Pulmonary artery endothelial cell (primary cell): ENCODE data around the gene GNG14. TPM values are rescaled to one million over a fixed set of nuclear protein-coding genes. Genes with fewer than 3 reads are reported as not detected.
"Not testable (repeated sequence)": the region's sequence is repeated elsewhere in the genome, so short reads cannot be mapped to it uniquely, and the experiment has no call there.

Experiments used
- DNase-seq: peaks from one replicate; pipeline ENCODE4 v3.0.0-alpha.2; 2011; ENCODE audit warnings: low read depth, low spot score
- total RNA-seq: library from RNA; depleted of rRNA; stranded (reverse); fragments of >200 nt; gene quantifications from 2 replicates; pipeline ENCODE4 v1.2.3, GENCODE V29; 2014

GNG14 gene
- total RNA-seq, 1 donor from 2014 or later = not detected

DNA sequence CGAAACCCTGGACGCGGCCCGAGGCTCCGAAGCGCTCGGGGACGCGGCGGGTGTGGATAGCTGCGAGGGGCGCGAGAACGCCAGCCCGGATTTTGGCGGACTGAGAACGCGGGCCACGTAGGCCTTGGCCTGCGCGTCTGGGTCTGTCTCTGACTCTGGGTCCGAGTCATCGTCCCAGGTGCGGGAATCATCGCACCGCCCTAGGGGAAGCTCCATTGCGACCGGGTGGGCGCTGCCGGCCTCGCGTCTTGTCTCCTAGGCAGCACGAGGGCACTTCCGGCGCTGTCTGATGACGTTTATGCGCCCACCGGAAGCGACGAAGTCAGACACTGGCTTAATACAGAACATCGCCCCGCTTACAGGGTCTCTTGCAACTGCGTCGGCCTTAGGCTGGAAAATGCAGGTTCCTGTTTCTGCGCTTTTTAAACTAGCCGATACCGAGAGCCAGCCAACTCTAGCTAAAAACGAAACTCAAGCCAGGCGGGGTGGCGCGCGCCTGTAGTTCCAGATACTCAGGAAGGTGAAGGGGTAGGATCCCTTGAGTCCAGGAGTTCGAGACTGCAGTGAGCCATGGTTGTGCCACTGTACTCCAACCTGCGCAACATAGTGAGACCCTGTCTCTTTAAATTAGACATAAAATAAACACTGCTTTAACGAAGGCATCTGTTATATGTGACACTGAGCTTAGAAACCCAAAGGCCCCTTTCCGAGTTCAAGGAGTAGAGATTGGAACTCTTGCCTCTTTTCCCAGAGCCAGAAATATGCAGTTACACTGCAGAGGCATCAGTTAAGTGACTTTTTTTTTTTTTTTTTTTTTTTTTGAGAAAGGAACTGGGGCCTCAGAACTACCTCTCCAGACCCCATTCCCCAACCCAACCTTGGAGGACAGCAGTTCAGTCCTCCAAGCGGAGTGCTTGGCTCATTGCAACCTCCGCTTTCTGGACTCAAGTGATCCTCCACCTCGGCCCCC is 8.9 kb downstream of the GNG14 start, which contains the start of gene FBXW9:
Gene FBXW9, minus strand, starts transcription at position 266 of the 970 bp plus-strand sequence. Its CDS starts 50 bp downstream, at position 216.
- DNase-seq = peak; percentile 77

DNA sequence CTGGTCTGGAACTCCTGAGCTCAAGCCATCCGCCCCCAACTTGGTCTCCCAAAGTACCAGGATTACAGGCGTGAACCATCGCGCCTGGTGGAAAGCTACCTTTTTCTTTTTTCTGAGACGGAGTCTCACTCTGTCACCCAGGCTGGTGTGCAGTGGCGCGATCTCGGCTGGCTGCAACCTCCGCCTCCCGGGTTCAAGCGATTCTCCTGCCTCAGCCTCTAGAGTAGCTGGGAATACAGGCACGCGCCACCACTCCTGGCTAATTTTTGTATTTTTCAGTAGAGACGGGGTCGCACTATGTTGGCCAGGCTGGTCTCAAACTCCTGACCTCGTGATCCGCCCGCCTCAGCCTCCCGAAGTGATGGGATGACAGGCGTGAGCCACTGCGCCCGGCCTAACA is 9.6 kb downstream of the GNG14 start:
- DNase-seq = not testable (repeated sequence)

DNA sequence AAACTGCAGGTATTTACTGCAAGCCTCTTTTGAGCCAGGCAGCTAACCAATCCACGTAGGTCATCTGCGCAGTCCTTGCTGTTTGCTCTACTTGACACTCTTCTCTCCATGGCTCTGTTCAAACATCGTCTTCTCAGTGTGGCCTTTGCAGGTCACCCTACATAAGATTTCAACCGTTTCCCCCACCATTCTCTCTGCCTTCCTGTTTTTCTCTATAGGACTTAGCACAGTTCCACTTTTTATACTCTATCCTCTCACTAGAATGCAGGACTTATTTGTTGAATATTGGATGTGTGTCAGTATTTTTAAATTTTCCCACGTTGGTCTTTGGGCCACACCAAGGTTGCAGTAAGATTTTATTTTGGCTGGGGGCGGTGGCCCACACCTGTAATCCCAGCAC is 10.3 kb downstream of the GNG14 start:
- no peak for DNase-seq

DNA sequence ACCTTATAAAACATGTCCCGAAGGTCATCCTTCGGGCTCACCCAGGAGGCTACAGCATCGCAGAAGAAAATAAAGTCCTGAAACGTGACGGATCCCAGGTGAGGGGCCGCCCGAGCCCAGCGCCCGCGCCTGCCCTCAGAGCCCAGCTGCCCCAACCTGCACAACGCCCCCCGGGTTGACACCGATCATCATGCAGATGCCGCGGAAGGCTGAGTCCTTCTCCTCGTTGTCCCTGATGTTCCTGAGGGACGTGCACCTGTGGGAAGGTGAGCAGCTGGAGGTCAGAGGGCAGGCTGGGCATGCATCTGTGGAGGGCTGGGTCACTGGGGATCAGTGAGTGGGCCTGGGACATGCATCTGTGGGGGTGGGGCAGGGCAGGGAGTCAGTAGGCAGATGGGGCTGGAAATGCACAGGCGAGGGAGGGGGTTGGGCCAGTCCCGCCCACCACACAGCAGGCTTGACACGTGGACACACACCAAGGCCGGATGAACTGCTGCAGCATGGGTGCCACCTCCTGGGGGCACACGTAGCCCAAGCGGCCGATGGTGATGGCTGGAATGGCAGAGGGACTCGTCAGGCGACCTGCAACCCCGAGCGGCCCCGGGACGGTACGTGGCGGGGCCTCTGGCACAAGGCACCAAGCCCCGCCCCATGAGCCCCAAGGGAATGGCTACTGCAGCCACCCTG is 13.9 kb downstream of the GNG14 start:
- DNase-seq = no peak

DNA sequence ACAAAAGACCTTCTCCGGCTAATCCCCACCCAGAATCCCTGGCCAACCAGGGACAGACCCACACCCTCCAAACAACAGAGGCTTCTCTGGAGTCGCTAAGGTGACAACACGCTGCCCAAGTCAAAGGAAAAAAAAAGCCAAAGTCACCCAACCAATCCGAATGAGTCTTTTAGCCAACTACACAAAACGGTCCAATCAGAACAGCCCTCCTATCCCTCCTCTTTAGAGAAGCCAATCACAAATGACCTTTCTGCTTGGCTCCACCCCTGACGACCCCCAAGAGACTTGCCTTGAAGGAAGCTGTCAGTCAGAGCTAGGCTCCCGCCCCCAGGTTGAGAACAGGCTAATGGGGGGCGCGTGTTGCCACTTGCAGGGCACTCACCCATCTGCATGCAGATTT is 15.2 kb downstream of the GNG14 start:
- no peak for DNase-seq

DNA sequence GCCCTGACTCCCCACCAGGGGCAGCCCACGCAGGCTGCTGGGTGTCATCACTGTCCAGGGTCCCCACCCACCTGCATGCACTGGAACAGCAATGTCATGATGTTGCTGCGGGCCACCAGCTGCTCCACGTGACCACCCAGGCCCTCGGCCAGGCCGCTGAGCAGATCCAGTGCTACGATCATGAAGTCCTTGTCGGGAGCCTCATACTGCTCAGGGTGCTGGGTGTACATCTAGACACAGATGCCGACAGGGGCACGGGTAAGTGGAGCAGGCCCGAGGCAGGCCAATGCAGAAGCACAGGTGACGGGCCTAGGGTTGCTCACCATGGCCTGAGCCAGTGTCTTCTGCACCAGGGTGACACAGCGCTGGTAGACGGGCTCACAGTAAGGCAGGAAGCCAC is 17.4 kb downstream of the GNG14 start:
- DNase-seq = no peak

DNA sequence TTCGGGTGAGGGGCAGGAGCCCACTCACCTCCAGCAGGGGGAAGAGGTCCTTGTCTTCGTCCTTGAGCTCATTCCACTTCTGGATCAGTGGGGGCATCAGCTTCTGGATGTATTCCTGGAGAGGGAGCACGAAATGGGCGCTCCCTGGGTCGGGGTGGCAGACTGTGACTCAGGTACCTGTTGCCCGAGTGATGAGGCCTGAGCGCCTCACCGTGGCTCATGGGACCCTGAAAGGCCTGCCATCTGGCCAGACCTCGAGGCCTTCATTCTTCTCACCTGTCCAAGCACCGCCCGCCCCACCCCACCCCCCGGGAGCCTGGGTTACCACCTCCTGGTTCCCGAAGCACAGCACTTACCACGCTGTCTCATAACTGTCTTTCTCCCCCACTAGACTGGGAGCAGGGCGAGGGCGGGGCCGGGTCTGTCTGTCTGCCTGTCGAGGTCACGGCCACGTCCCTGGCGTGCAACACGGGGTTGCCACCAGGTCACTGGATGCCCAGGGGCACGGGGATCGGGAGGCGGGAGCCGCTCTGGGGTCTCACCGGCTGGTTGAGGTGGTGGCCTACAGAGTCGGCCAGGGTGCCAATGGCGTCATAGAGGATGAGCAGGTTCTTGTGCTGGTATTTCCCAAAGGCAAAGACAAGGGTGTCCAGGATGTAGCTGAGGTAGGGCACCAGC is 18.0 kb downstream of the GNG14 start:
- no peak for DNase-seq

DNA sequence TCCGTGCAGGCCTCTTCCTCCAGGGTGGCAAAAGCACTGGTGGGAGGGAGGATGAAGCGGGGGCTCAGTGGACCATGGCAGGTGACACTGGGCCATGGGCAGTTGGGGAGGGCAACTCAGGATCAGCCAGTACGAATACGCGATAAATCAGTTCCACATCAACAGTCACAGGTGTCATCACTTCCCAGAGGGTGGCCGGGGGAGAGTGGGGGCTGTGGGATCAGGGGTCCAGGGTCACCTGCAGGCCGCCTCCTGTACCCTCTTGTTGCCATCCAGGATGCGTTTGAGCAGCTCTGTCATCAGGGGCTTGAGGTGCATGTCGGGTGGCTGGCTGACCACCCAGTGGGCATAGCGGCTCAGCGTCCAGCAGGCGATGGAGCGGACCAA is 18.5 kb downstream of the GNG14 start:
- no peak for DNase-seq

DNA sequence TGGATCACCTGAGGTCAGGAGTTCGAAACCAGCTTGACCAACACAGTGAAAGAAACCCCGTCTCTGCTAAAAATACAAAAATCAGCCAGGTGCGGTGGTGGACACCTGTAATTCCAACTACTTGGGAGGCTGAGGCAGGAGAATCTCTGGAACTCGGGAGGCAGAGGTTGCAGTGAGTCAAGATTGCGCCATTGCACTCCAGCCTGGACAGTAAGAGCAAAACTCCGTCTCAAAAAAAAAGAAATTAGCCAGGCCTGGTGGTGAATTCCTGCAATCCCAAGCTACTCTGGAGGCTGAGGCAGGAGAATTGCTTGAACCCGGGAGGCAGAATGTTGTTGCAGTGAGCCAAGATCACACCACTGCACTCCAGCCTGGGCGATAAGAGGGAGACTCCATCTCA is 20.8 kb downstream of the GNG14 start:
- no peak for DNase-seq

DNA sequence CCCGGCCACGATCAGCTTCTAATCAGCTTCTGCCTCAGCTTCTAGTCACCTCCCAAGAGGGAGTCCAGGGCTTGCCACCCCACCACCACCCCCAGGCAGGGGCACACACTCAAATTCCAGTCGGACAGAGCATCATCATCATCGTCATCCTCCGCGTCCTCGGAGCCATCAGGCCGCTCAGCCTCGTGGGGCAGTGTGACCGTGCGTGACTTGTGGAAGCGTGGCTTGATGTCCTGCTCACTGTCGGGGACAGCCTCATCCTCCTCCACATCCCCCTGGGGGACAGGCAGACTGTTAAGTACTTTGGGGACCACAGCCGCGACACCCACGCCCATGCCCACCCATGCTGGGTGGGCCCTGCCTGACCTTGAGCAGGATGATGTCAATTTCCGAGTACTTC is 23.4 kb downstream of the GNG14 start:
- DNase-seq = no peak

DNA sequence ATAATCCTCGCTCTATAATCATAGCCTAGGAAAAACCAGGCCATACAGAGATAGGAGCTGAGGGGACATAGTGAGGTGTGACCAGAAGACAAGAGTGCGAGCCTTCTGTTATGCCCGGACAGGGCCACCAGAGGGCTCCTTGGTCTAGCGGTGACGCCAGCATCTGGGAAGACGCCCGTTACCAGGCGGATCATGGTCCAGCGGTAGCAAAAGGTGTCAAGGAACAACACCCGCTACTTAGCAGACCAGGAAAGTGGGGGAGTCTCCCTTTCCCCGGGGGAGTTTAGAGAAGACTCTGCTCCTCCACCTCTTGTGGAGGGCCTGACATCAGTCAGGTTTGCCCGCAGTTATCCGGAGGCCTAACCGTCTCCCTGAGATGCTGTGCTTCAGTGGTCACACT is 24.3 kb downstream of the GNG14 start:
- DNase-seq = not testable (repeated sequence)

DNA sequence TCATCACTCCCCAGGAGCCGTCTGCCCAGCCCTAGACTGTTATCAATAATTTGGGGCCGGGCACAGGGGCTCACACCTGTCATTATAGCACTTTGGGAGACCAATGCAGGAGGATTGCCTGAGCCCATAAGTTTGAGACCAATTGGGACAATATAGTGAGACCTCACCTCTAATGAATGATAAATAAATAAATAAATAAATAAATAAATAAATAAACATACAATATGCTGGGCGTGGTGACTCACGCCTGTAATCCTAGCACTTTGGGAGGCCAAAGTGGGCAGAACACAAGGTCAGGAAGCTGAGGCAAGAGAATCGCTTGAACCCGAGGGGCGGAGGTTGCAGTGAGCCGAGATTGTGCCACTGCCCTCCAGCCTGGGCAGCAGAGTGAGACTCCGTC is 25.5 kb downstream of the GNG14 start:
- not testable (repeated sequence) for DNase-seq

DNA sequence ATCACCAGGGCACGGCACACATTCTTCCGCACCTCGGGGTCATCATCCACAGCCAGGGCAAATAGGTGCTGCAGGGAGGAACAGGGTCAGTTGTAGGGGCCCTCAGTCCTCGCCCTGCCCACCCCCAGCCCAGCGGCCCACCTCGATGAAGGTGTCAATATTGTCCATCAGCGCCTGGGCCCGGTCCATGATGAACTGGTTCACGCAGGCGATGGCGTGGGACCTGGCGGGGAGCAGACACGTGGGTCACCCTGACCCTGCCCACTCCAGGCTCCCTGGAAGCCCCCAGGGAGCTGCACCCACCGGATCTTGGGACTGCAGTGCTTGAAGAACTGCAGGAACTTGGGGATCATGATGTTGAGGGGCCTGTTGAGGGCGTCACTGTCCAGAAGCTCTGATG is 27.3 kb downstream of the GNG14 start:
- no peak for DNase-seq

DNA sequence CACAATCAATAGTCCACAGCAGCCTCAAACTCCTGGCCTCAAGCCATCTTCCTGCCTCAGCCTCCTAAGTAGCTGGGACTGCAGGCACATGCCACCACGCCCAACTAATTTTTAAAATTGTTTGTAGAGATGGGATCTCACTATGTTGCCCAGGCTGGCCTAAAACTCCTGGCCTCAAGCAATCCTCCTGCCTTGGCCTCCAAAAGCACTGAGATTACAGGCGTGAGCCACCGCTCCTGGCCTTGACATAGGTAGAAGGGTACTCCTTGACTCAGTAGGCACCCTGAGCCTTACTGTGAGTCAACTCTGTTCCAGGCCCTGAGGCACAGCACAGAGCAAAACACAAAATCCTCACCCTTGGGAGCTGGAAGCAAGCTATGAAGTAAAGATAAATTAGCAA is 28.1 kb downstream of the GNG14 start:
- no peak for DNase-seq

DNA sequence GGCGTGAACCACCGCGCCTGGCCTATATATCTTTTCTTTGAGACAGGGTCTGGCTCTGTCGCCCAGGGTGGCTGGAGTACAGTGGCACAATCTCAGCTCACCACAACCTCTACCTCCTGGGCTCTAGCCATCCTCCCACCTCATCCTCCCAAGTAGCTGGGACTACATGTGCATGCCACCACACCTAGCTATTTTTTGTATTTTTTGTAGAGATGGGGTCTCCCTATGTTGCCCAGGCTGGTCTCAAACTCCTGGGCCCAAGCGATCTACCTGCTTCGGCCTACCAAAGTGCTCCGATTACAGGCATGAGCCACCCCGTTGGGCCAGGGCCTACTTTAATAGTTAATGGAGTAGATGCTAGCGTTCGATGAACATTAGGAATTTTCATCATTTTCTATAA is 32.5 kb downstream of the GNG14 start:
- no peak for DNase-seq

DNA sequence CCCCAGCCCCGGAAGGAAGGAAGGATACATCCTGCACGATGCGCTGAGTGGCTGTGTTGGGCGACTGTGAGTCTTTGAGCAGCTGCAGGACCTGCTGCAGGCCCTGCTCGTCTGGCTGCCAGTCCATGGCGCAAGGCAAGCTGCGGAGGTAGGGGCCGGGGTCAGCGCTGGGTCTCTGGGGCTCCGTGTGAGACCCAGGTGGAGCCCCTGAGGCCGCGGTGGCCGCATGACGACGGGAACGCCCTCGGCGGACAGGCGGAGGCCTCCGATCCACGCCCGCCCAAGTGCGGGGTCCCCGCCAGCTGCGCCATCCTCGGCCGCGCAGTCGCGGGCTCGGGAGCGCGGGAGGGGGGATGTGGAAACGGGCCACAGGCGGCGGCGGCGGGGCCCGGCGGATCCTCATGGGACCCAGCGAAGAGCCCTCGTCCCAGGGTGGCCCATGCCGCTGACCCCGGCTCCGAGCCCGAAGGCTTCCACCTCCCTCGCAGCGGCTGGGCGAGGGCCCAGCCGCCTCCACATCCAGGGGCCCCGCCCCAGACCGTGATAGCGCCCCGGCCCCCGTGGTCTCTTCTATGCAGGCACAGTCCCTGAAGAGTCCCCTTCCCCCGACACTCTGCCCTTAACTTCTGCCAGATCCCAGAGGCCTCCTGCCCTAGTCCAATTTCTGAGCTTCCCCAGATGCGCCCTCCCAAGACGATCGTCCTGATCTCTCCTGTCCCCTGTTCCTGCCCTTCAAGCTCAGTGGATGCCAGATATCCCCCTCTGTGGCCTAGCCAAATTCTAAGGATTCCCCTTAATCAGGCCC is 33.3 kb downstream of the GNG14 start:
- no peak for DNase-seq

DNA sequence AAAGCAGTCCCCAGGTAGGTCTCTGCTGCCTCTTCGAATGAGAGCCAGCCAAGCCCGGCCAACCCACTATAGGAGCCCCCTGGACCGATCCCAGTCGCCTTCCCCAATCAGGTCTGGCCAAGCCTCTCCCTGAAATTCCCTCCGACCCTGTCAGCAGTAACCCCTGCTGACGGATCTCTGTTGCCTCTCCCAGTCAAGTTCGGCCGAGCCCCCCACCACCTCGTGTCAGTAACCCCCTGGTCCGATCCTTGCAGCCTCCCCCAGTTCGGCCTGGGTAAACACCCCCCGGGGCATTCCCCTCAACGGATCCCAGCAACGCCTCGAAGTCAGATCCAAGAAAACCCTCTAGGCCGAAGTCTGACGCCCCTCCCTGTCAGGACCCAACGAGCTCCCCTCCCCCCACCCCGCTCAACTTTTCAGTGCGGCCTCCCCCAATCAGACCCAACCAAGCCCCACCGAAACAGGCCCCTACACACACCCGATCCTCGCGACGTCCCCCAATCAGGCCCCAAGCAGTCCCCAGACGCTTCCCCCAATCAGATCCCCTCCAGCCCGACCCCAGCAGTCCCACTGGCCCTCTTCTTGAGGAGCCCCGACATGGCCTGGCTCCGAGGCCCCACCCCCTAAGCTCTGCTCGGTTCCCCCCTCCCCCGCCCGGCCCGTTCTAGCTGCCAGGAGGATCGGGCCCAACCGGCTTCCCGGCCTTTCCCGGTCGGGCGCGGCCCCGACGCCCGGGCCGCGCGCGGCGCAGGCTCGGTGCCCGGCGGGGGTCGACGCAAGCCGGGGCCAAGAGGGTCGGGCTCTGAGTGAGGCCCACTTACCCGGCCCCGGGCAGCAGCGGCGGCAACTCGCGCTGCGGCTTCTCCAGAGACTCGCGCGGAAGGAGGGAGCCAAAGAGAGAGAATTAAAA is 34.1 kb downstream of the GNG14 start:
- DNase-seq = no peak

DNA sequence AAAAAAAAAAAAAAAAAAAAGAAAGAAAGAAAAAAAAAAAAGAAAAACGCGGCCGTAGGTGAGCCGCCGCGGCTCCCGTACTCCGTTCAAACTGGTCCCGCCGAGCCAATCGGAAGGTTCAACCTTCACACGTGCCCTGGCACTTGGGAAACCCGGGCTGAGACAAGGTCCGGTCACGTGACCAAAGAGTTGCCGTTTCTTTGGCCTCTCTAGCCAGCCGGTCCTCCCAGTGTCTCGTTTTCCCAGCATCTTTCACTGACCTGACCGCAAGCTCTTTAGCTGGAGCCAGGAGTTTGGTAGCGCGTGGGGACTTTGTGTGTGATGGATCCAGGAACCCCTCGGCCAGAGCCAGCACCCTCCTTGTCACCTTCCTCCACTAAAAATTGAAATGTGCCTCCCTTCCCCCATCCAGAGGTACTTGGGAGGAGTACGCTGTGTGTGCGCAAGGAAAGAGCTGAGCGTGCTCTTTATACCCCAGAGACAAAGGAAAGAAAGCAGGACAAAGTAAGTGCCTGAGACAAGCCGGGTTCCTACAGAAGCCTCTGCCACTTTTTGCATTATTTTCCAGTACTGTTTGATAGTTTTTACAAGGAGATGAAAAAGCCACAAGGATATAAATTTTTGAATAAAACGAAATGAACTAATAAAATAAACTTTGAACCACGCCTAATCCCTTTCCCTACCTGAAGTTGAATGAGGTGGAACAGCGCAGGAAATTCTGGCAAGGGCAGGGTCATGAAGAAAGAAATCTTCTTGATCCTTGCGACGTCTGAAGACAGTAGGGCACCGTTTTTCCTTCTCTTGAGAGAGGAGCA is 35.0 kb downstream of the GNG14 start:
- DNase-seq = peak; percentile 98

DNA sequence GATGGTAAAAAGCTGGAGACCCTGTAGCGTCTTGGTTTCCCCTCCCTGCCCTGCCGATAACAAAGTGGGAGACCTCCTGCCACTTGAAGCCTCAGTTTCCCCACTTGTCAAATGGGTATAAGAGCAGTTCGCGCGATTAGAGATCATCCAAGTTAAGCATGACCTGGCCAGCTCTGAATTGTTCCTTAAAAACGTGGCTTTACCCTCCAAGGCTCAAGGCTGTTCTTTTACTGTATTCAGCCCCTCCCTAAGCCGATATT is 35.5 kb downstream of the GNG14 start:
- DNase-seq = no peak
